ENCODE data around the gene INVS.

DNA sequence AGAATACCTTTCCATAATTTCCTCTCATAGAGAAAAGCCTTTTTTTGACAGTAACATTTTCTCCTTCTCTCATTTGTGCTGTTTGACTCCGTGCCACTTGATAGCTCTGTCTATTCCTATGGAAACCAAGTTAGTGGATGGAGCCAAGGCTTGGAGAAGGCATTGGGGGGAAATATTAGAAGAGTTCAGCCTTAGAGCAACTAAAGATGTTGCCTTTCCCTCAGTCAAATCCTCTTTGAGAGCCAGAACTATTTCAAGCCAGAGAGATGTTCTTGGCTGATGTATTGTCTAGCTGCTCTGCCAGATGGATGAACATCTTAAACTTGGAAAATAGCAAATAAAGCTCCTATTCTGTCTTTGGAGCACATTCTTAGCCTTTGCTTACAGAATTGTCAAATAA lies 112.4 kb downstream of the INVS start:
- TF ChIP-seq POLR2A (IDR thresholded peaks at IDR 0.05; ENCODE audit: low read length) (no peak), GATA1 (IDR thresholded peaks at IDR 0.05; ENCODE audit: low read depth, low read length) (no peak)

Measured in erythroblast (primary cell).